WTC11 (cell line): ENCODE measurements around the gene GNAI1. TPM values are rescaled to one million over a fixed set of nuclear protein-coding genes. Genes with fewer than 3 reads are reported as not detected.

Source experiments
- ATAC-seq: fragments of 200-7000 bp; cut with Tn5 transposase; 2 replicates; pipeline ENCODE4 v1.10.0; 2021; ENCODE audit warnings: mild to moderate bottlenecking, moderate library complexity
- CTCF ChIA-PET: fragments of 300-600 bp; sonication (Branson Sonifier 250); formaldehyde crosslinking; loops from one replicate; lab custom pipeline; 2021; ENCODE audit warnings: antibody characterized with exemption; lab: Charles Lee
- POLR2A ChIA-PET: fragments of 350-600 bp; sonication (Branson Sonifier 250); formaldehyde crosslinking; loops from one replicate; lab custom pipeline; 2021; ENCODE audit warnings: antibody characterized with exemption; lab: Charles Lee
- DNase-seq: peaks from one replicate; pipeline ENCODE4 v3.0.0; 2021; ENCODE audit warnings: low spot score
- H3K27ac Mint-ChIP-seq: 2 replicates; pipeline ENCODE4 v1.8.0; 2021; ENCODE audit warnings: mixed read lengths
- H3K27me3 Mint-ChIP-seq: 2 replicates; pipeline ENCODE4 v1.8.0; 2021; ENCODE audit warnings: low read depth, mild to moderate bottlenecking, moderate library complexity, mixed read lengths
- H3K36me3 Mint-ChIP-seq: 2 replicates; pipeline ENCODE4 v1.8.0; 2021; ENCODE audit warnings: mixed read lengths
- H3K4me1 Mint-ChIP-seq: 2 replicates; pipeline ENCODE4 v1.8.0; 2022; ENCODE audit warnings: mixed read lengths
- H3K4me3 Mint-ChIP-seq: 2 replicates; pipeline ENCODE4 v1.8.0; 2021; ENCODE audit warnings: mild to moderate bottlenecking, moderate library complexity, mixed read lengths
- H3K9me3 Mint-ChIP-seq: 2 replicates; pipeline ENCODE4 v1.8.0; 2021; ENCODE audit warnings: mixed read lengths
- AR ChIP-seq: fragments of 250-450 bp; sonication (Bioruptor Pico); IDR thresholded peaks from 2 replicates; pipeline ENCODE4 v1.9.0; 2021; ENCODE audit warnings: mild to moderate bottlenecking
- ATF2 ChIP-seq: sonication (generic); formaldehyde crosslinking; IDR thresholded peaks from 2 replicates; pipeline ENCODE4 v1.8.1; 2022; ENCODE audit warnings: low read depth, missing genetic modification reagents, borderline replicate concordance
- CREB1 ChIP-seq: sonication (generic); formaldehyde crosslinking; IDR thresholded peaks from 2 replicates; pipeline ENCODE4 v1.8.0; 2023; ENCODE audit warnings: mild to moderate bottlenecking, missing genetic modification reagents
- E2F4 ChIP-seq: sonication (generic); formaldehyde crosslinking; IDR thresholded peaks from 2 replicates; pipeline ENCODE4 v1.8.1; 2022; ENCODE audit warnings: low read depth, mild to moderate bottlenecking, moderate library complexity, missing genetic modification reagents, borderline replicate concordance
- ETV6 ChIP-seq: sonication (generic); formaldehyde crosslinking; IDR thresholded peaks from 2 replicates; pipeline ENCODE4 v1.8.1; 2022; ENCODE audit warnings: mild to moderate bottlenecking, missing genetic modification reagents
- FOXP1 ChIP-seq: sonication (generic); formaldehyde crosslinking; IDR thresholded peaks from 2 replicates; pipeline ENCODE4 v1.8.0; 2022; ENCODE audit warnings: missing genetic modification reagents, mild to moderate bottlenecking, moderate library complexity, borderline replicate concordance
- HMGXB4 ChIP-seq: sonication (generic); formaldehyde crosslinking; IDR thresholded peaks from 2 replicates; pipeline ENCODE4 v1.8.1; 2023; ENCODE audit warnings: mild to moderate bottlenecking, moderate library complexity, missing genetic modification reagents
- JAZF1 ChIP-seq: fragments of 250-450 bp; sonication (Bioruptor Pico); IDR thresholded peaks from 2 replicates; pipeline ENCODE4 v1.9.0; 2021; ENCODE audit warnings: moderate library complexity, mild to moderate bottlenecking, inconsistent platforms
- KAT7 ChIP-seq: sonication (generic); formaldehyde crosslinking; IDR thresholded peaks from 2 replicates; pipeline ENCODE4 v1.8.1; 2023; ENCODE audit warnings: missing genetic modification reagents, mild to moderate bottlenecking, borderline replicate concordance
- MYBL2 ChIP-seq: sonication (generic); formaldehyde crosslinking; IDR thresholded peaks from 2 replicates; pipeline ENCODE4 v1.8.1; 2023; ENCODE audit warnings: mild to moderate bottlenecking, moderate library complexity, missing genetic modification reagents
- NFATC4 ChIP-seq: fragments of 250-450 bp; sonication (Bioruptor Pico); IDR thresholded peaks from 2 replicates; pipeline ENCODE4 v1.9.0; 2021; ENCODE audit warnings: mild to moderate bottlenecking
- NFE2L1 ChIP-seq: sonication (generic); formaldehyde crosslinking; IDR thresholded peaks from 2 replicates; pipeline ENCODE4 v1.8.1; 2023; ENCODE audit warnings: missing genetic modification reagents
- NR1H2 ChIP-seq: sonication (generic); formaldehyde crosslinking; IDR thresholded peaks from 2 replicates; pipeline ENCODE4 v1.9.0; 2021; ENCODE audit warnings: mild to moderate bottlenecking, moderate library complexity, missing genetic modification reagents
- NR2C2 ChIP-seq: sonication (generic); formaldehyde crosslinking; IDR thresholded peaks from 2 replicates; pipeline ENCODE4 v1.8.0; 2022; ENCODE audit warnings: mild to moderate bottlenecking, missing genetic modification reagents
- OVOL2 ChIP-seq: fragments of 250-450 bp; sonication (Bioruptor Pico); IDR thresholded peaks from 2 replicates; pipeline ENCODE4 v1.9.0; 2021; ENCODE audit warnings: mild to moderate bottlenecking, borderline replicate concordance
- RORB ChIP-seq: fragments of 250-450 bp; sonication (Bioruptor Pico); IDR thresholded peaks from 2 replicates; pipeline ENCODE4 v1.9.0; 2021; ENCODE audit warnings: mild to moderate bottlenecking
- SOX15 ChIP-seq: fragments of 250-450 bp; sonication (Bioruptor Pico); IDR thresholded peaks from 2 replicates; pipeline ENCODE4 v1.9.0; 2021; ENCODE audit warnings: mild to moderate bottlenecking
- TCF7 ChIP-seq: sonication (generic); formaldehyde crosslinking; IDR thresholded peaks from 2 replicates; pipeline ENCODE4 v1.8.0; 2022; ENCODE audit warnings: mild to moderate bottlenecking, low read depth, missing genetic modification reagents, moderate library complexity
- TEAD4 ChIP-seq: sonication (generic); formaldehyde crosslinking; IDR thresholded peaks from 2 replicates; pipeline ENCODE4 v1.8.0; 2022; ENCODE audit warnings: mild to moderate bottlenecking, missing genetic modification reagents
- ZNF317 ChIP-seq: sonication (generic); formaldehyde crosslinking; IDR thresholded peaks from 2 replicates; pipeline ENCODE4 v1.8.1; 2023; ENCODE audit warnings: low read depth, mild to moderate bottlenecking, moderate library complexity, missing genetic modification reagents, borderline replicate concordance
- ZNF396 ChIP-seq: fragments of 250-450 bp; sonication (Bioruptor Pico); IDR thresholded peaks from 2 replicates; pipeline ENCODE4 v1.8.0; 2021; ENCODE audit warnings: mild to moderate bottlenecking, moderate library complexity, borderline replicate concordance
- total RNA-seq: library from RNA; stranded (reverse); gene quantifications from 3 replicates; pipeline ENCODE4 v1.2.3, GENCODE V29; 2021
- TF ChIP-seq, protein P1 (sequence below): sonication (generic); formaldehyde crosslinking; IDR thresholded peaks from 2 replicates; pipeline ENCODE4 v1.8.1; 2023; ENCODE audit warnings: mild to moderate bottlenecking, missing genetic modification reagents, borderline replicate concordance

Gene GNAI1
- total RNA-seq, 1 experiment from 2014 or later, result 26.7 TPM

DNA sequence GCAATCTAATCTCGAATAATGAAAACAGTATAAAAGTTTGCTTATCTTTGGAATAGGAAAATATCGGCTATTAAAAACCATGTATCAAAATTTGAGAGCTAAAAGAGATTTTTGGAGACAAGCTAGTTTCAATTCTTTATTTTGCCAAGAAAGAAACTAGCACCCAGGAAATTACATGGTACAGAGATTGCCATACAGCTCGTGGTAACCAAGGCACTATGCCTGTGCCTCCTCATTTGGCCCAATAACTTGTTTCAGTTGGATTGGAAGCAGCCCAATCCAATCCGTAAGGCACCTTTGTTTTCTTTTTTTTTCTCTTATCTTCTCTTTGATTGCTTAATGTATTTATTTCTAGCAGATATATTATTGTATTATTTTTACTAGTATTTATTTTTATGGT lies 55.0 kb downstream of the GNAI1 start:
- DNase-seq (no peak), ATAC-seq (no peak)
- no peaks in the 10 kb centered on the region for H3K9me3 Mint-ChIP-seq
- ChIA-PET POLR2A (no interaction called here), CTCF (no interaction called here)
- no peaks in the 10 kb centered on the region; the same call in 1 of the 2 replicates for H3K36me3 Mint-ChIP-seq
- H3K4me1 Mint-ChIP-seq, result peaks cover 58% of the 10 kb centered on the region
- H3K27me3 Mint-ChIP-seq, result no peaks in the 10 kb centered on the region
- TF ChIP-seq MYBL2 (CRISPR knock-in tag) (no peak), TEAD4 (CRISPR knock-in tag) (no peak), JAZF1 (CRISPR knock-in tag) (no peak), KAT7 (CRISPR knock-in tag) (no peak), ETV6 (CRISPR knock-in tag) (no peak), NR2C2 (CRISPR knock-in tag) (no peak), E2F4 (CRISPR knock-in tag) (no peak), AR (CRISPR knock-in tag) (no peak), NFE2L1 (CRISPR knock-in tag) (no peak), CREB1 (no peak), TCF7 (CRISPR knock-in tag) (no peak)
- H3K4me3 Mint-ChIP-seq, result no peak overlapping the region
- no peak overlapping the region for H3K27ac Mint-ChIP-seq

- CTCF ChIA-PET, result interaction anchor here (0.6 kb wide), 1 partner anchor 42 kb away, joined by 3 read pairs; no protein-coding TSS in a partner anchor
- DNase-seq, result no peak
- H3K27ac Mint-ChIP-seq, result no peak overlapping the region
- TF ChIP-seq, protein P1, sequence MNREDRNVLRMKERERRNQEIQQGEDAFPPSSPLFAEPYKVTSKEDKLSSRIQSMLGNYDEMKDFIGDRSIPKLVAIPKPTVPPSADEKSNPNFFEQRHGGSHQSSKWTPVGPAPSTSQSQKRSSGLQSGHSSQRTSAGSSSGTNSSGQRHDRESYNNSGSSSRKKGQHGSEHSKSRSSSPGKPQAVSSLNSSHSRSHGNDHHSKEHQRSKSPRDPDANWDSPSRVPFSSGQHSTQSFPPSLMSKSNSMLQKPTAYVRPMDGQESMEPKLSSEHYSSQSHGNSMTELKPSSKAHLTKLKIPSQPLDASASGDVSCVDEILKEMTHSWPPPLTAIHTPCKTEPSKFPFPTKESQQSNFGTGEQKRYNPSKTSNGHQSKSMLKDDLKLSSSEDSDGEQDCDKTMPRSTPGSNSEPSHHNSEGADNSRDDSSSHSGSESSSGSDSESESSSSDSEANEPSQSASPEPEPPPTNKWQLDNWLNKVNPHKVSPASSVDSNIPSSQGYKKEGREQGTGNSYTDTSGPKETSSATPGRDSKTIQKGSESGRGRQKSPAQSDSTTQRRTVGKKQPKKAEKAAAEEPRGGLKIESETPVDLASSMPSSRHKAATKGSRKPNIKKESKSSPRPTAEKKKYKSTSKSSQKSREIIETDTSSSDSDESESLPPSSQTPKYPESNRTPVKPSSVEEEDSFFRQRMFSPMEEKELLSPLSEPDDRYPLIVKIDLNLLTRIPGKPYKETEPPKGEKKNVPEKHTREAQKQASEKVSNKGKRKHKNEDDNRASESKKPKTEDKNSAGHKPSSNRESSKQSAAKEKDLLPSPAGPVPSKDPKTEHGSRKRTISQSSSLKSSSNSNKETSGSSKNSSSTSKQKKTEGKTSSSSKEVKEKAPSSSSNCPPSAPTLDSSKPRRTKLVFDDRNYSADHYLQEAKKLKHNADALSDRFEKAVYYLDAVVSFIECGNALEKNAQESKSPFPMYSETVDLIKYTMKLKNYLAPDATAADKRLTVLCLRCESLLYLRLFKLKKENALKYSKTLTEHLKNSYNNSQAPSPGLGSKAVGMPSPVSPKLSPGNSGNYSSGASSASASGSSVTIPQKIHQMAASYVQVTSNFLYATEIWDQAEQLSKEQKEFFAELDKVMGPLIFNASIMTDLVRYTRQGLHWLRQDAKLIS, result no peak
- TF ChIP-seq JAZF1 (CRISPR knock-in tag) (no peak), SOX15 (CRISPR knock-in tag) (no peak), NR1H2 (CRISPR knock-in tag) (no peak), RORB (CRISPR knock-in tag) (no peak), ZNF396 (no peak), OVOL2 (CRISPR knock-in tag) (no peak), ATF2 (CRISPR knock-in tag) (no peak), NFATC4 (no peak), ZNF317 (no peak), KAT7 (CRISPR knock-in tag) (no peak), FOXP1 (no peak), ETV6 (CRISPR knock-in tag) (no peak), NR2C2 (CRISPR knock-in tag) (no peak), HMGXB4 (CRISPR knock-in tag) (no peak)
- no peak overlapping the region for H3K4me3 Mint-ChIP-seq
- H3K9me3 Mint-ChIP-seq, result no peaks in the 10 kb centered on the region
- peaks cover 30% of the 10 kb centered on the region for H3K4me1 Mint-ChIP-seq
- no peaks in the 10 kb centered on the region for H3K27me3 Mint-ChIP-seq
- H3K36me3 Mint-ChIP-seq, result peaks cover 22% of the 10 kb centered on the region
- ATAC-seq, result no peak
- POLR2A ChIA-PET, result no interaction called here
Observed at GRCh38 chr7:80197627-80198026, 63.0 kb downstream of the GNAI1 start.
